HG03457 (cell line): ENCODE measurements around the gene CHCHD6.

ENCODE experiments used
- ATAC-seq: cut with Tn5 transposase; IDR thresholded peaks from one replicate; pipeline ENCODE4 v1.9.1; 2021; ENCODE audit warnings: moderate number of reproducible peaks; ENCODE audit not compliant: unreplicated experiment

CHCHD6 gene

GRCh38 chr3:126816986-126817777 is 113.1 kb downstream of the CHCHD6 start:
- no peak for ATAC-seq

- no peak for ATAC-seq
Measured at GRCh38 chr3:126817781-126818180, 113.7 kb downstream of the CHCHD6 start.

- ATAC-seq = no peak
Measured at GRCh38 chr3:126818400-126819095, 114.5 kb downstream of the CHCHD6 start.

- no peak for ATAC-seq
Measured at GRCh38 chr3:126826693-126827092, 122.7 kb downstream of the CHCHD6 start.

GRCh38 chr3:126827121-126827520 is 123.1 kb downstream of the CHCHD6 start:
- no peak for ATAC-seq

- no peak for ATAC-seq
Measured at GRCh38 chr3:126828306-126828705, 124.3 kb downstream of the CHCHD6 start.

- ATAC-seq = no peak
Measured at GRCh38 chr3:126832933-126833332, 128.9 kb downstream of the CHCHD6 start.

- ATAC-seq = no peak
Measured at GRCh38 chr3:126834596-126835471, 130.8 kb downstream of the CHCHD6 start.

GRCh38 chr3:126835472-126836219 is 131.6 kb downstream of the CHCHD6 start:
- ATAC-seq = no peak

GRCh38 chr3:126836220-126836860 is 132.3 kb downstream of the CHCHD6 start:
- ATAC-seq = no peak

- no peak for ATAC-seq
Measured at GRCh38 chr3:126837773-126838172, 133.7 kb downstream of the CHCHD6 start.

GRCh38 chr3:126845920-126846715 is 142.1 kb downstream of the CHCHD6 start:
- ATAC-seq = no peak

GRCh38 chr3:126847061-126847460 is 143.0 kb downstream of the CHCHD6 start:
- no peak for ATAC-seq

- ATAC-seq = no peak
Measured at GRCh38 chr3:126848991-126849390, 145.0 kb downstream of the CHCHD6 start.

GRCh38 chr3:126849768-126850167 is 145.7 kb downstream of the CHCHD6 start:
- ATAC-seq = no peak

- no peak for ATAC-seq
Measured at GRCh38 chr3:126850370-126851085, 146.5 kb downstream of the CHCHD6 start.

GRCh38 chr3:126851382-126851781 is 147.3 kb downstream of the CHCHD6 start:
- ATAC-seq = no peak

- ATAC-seq = no peak
Measured at GRCh38 chr3:126851934-126852333, 147.9 kb downstream of the CHCHD6 start.

- ATAC-seq = no peak
Measured at GRCh38 chr3:126852511-126852910, 148.5 kb downstream of the CHCHD6 start.
